PC-3 (cell line): Measurements from ENCODE around the gene IL20. TPM values are rescaled to one million over a fixed set of nuclear protein-coding genes. Genes with fewer than 3 reads are reported as not detected.

Source experiments
- ATAC-seq: fragments of 200-7000 bp; cut with Tn5 transposase; 2 replicates; pipeline ENCODE4 v1.9.1; 2020; ENCODE audit warnings: mild to moderate bottlenecking, moderate library complexity
- BruUV-seq: library from RNA; stranded (reverse); fragments of 400-500 nt; replicated peaks from 2 replicates; lab custom pipeline; 2021; lab: Mats Ljungman, UMichigan
- CTCF ChIA-PET: fragments of 300-600 bp; sonication (Branson Sonifier 250); formaldehyde crosslinking; loops from one replicate; lab custom pipeline; 2022; ENCODE audit warnings: antibody characterized with exemption; lab: Charles Lee
- POLR2A ChIA-PET: fragments of 300-600 bp; sonication (Branson Sonifier 250); formaldehyde crosslinking; loops from one replicate; lab custom pipeline; 2022; ENCODE audit warnings: antibody characterized with exemption; ENCODE audit not compliant: unreplicated experiment; lab: Charles Lee
- DNase-seq: peaks from one replicate; pipeline ENCODE4 v3.0.0-alpha.2; 2015
- H2AFZ ChIP-seq: fragments of 300-600 bp; sonication (generic); 2 replicates; pipeline ENCODE4 v1.6.0; 2016; ENCODE audit warnings: antibody characterized with exemption, low read length
- H3F3A ChIP-seq: fragments of 300-600 bp; sonication (generic); one replicate; pipeline ENCODE4 v1.6.0; 2017; ENCODE audit warnings: antibody characterized with exemption, low read length, control low read depth, mild to moderate bottlenecking; ENCODE audit not compliant: unreplicated experiment
- H3K27ac ChIP-seq: fragments of 300-600 bp; sonication (generic); 2 replicates; pipeline ENCODE4 v1.5.1; 2016; ENCODE audit warnings: mild to moderate bottlenecking, low read length
- H3K27me3 ChIP-seq: fragments of 300-600 bp; sonication (generic); 2 replicates; pipeline ENCODE4 v1.6.1; 2016; ENCODE audit warnings: low read length, mixed read lengths
- H3K36me3 ChIP-seq: fragments of 300-600 bp; sonication (generic); 2 replicates; pipeline ENCODE4 v1.6.1; 2016; ENCODE audit warnings: low read depth, mixed run types, low read length, mixed read lengths
- H3K4me1 ChIP-seq: fragments of 300-600 bp; sonication (generic); 2 replicates; pipeline ENCODE4 v1.5.1; 2016; ENCODE audit warnings: low read length; ENCODE audit not compliant: insufficient read depth
- H3K4me2 ChIP-seq: fragments of 300-600 bp; sonication (generic); 2 replicates; pipeline ENCODE4 v1.6.0; 2016; ENCODE audit warnings: low read length
- H3K4me3 ChIP-seq: fragments of 300-600 bp; sonication (generic); 2 replicates; pipeline ENCODE4 v1.5.1; 2016; ENCODE audit warnings: mild to moderate bottlenecking, low read length, mixed read lengths
- H3K79me2 ChIP-seq: fragments of 300-600 bp; sonication (generic); 2 replicates; pipeline ENCODE4 v1.6.1; 2017; ENCODE audit warnings: low read length, mixed read lengths
- H3K9ac ChIP-seq: fragments of 300-600 bp; sonication (generic); 2 replicates; pipeline ENCODE4 v1.6.0; 2016; ENCODE audit warnings: mild to moderate bottlenecking, low read length
- H3K9me2 ChIP-seq: fragments of 300-600 bp; sonication (generic); replicated peaks from 2 replicates; pipeline ENCODE4 v1.6.1; 2016; ENCODE audit warnings: mixed run types, low read length, mixed read lengths
- H3K9me3 ChIP-seq: fragments of 300-600 bp; sonication (generic); 2 replicates; pipeline ENCODE4 v1.6.1; 2016; ENCODE audit warnings: low read length, mixed read lengths
- H4K20me1 ChIP-seq: fragments of 300-600 bp; sonication (generic); 2 replicates; pipeline ENCODE4 v1.6.1; 2016; ENCODE audit warnings: low read length, mixed read lengths
- CTCF ChIP-seq: fragments of 300-600 bp; sonication (generic); conservative IDR thresholded peaks from 2 replicates; pipeline ENCODE4 v1.5.1; 2017; ENCODE audit warnings: antibody characterized with exemption, low read depth, mild to moderate bottlenecking, low read length
- EZH2 ChIP-seq: fragments of 300-600 bp; sonication (generic); IDR thresholded peaks from one replicate; pipeline ENCODE4 v1.6.1; 2017; ENCODE audit warnings: antibody characterized with exemption, mild to moderate bottlenecking, low read length; ENCODE audit not compliant: unreplicated experiment
- EZH2phosphoT487 ChIP-seq: fragments of 300-600 bp; sonication (generic); IDR thresholded peaks from 2 replicates; pipeline ENCODE4 v1.6.1; 2018; ENCODE audit warnings: mild to moderate bottlenecking, antibody characterized with exemption, low read length, borderline replicate concordance
- intact Hi-C: fragments of 100-400 bp; cut with micrococcal nuclease; formaldehyde crosslinking; loops from 2 replicates; pipeline ENCODE4 v1.9.0; 2023
- total RNA-seq: library from RNA; depleted of rRNA; stranded (reverse); fragments of >200 nt; gene quantifications from 2 replicates; pipeline ENCODE4 v1.2.3, GENCODE V29; 2014

IL20 gene
- total RNA-seq, 1 experiment from 2014 or later, result not detected

DNA sequence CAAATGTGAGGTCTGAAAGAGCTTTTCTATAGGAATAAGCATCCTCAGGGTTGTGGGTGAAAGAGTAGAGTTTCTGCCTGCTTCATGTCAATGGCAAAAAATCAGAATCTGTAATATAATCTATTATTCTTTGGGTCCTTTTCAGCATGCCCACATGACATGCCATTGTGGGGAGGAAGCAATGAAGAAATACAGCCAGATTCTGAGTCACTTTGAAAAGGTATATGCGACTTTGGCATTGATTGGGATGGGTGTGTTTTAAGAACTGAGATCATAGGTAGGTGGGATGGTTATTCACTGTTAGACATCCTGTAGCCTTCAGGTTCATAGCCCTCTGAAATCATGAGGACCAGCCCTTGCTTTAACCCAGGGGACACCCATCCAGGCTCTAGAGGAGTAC is 1.8 kb downstream of the IL20 start:
- POLR2A ChIA-PET, result interaction anchor here (0.6 kb wide), 1 partner anchor 95 kb away, joined by 4 read pairs; no protein-coding TSS in a partner anchor
- H3F3A ChIP-seq, result no peaks in the 10 kb centered on the region
- H3K4me2 ChIP-seq, result no peak overlapping the region
- no peaks in the 10 kb centered on the region for H3K79me2 ChIP-seq
- H3K4me1 ChIP-seq, result no peaks in the 10 kb centered on the region
- H2AFZ ChIP-seq, result no peak overlapping the region
- no peaks in the 10 kb centered on the region for H4K20me1 ChIP-seq
- DNase-seq (peak; percentile 72), ATAC-seq (peak; percentile 45)
- H3K27ac ChIP-seq, result no peak overlapping the region
- CTCF ChIA-PET, result no interaction called here
- no peak overlapping the region for H3K4me3 ChIP-seq
- peaks cover 6% of the 10 kb centered on the region; the same call in 1 of the 2 replicates for H3K27me3 ChIP-seq
- intact Hi-C loops, result loop anchor here (5.0 kb wide), 1 partner anchor 210 kb away; no protein-coding TSS in a partner anchor
- no peak overlapping the region for H3K9ac ChIP-seq
- no peaks in the 10 kb centered on the region for H3K36me3 ChIP-seq
- BruUV-seq, result no TSS peak
- no peak for TF ChIP-seq EZH2phosphoT487
- no peak for TF ChIP-seq CTCF
- TF ChIP-seq EZH2, result no peak
- H3K9me3 ChIP-seq, result no peaks in the 10 kb centered on the region
- H3K9me2 ChIP-seq, result no peaks in the 10 kb centered on the region

DNA sequence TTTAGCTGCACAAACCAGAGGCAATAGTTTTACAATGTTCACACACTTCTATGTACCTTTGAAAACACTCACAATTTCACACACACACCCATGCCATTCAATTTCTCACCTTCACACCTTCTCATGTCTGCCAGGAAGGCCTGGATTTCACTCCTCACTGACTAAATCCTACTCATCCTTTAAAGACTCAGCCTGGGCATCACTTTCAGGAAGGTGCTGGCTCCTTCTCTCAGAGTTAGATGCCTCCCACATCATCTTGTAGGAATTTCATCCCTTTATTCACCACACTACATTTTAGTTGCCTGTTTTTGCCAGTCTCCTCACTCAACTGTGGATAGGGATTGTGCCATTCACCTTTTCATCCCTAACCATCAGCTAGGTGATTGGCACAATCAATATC is 2.3 kb downstream of the IL20 start:
- no peak overlapping the region for H3K4me2 ChIP-seq
- no TSS peak for BruUV-seq
- no peaks in the 10 kb centered on the region for H4K20me1 ChIP-seq
- no peak for DNase-seq
- no peaks in the 10 kb centered on the region for H3K4me1 ChIP-seq
- no peak overlapping the region for H3K4me3 ChIP-seq
- intact Hi-C loops, result loop anchor here (5.0 kb wide), 1 partner anchor 210 kb away; no protein-coding TSS in a partner anchor
- 0 out of 2 replicates have a peak, but pooled peaks cover 3% of the 10 kb centered on the region for H3K27me3 ChIP-seq
- ChIA-PET POLR2A (no interaction called here), CTCF (no interaction called here)
- no peak overlapping the region for H2AFZ ChIP-seq
- ATAC-seq, result no peak; the same call in 1 of the 2 replicates
- H3K36me3 ChIP-seq, result no peaks in the 10 kb centered on the region
- no peaks in the 10 kb centered on the region for H3K9me3 ChIP-seq
- no peak overlapping the region for H3K27ac ChIP-seq
- H3K79me2 ChIP-seq, result no peaks in the 10 kb centered on the region
- TF ChIP-seq CTCF (no peak), EZH2phosphoT487 (no peak), EZH2 (no peak)
- H3K9ac ChIP-seq, result no peak overlapping the region
- no peaks in the 10 kb centered on the region for H3K9me2 ChIP-seq
- H3F3A ChIP-seq, result no peaks in the 10 kb centered on the region

GRCh38 chr1:206868264-206868663 is 2.8 kb downstream of the IL20 start:
- Histone ChIP-seq H3K79me2 (no peaks in the 10 kb centered on the region), H3F3A (no peaks in the 10 kb centered on the region), H3K27ac (no peak overlapping the region), H3K4me2 (no peak overlapping the region), H3K4me1 (no peaks in the 10 kb centered on the region), H3K9ac (no peak overlapping the region), H3K36me3 (no peaks in the 10 kb centered on the region), H2AFZ (no peak overlapping the region), H3K4me3 (no peak overlapping the region), H3K27me3 (no peaks in the 10 kb centered on the region), H3K9me3 (no peaks in the 10 kb centered on the region), H3K9me2 (no peaks in the 10 kb centered on the region), H4K20me1 (no peaks in the 10 kb centered on the region)
- DNase-seq, result no peak
- intact Hi-C loops, result loop anchor here (5.0 kb wide), 1 partner anchor 209 kb away; no protein-coding TSS in a partner anchor
- TF ChIP-seq EZH2phosphoT487, result no peak
- TF ChIP-seq EZH2, result no peak
- no peak for TF ChIP-seq CTCF
- no peak for ATAC-seq
- BruUV-seq, result no TSS peak
- ChIA-PET POLR2A (no interaction called here), CTCF (no interaction called here)
